WTC11 (cell line): ENCODE measurements around the gene UBE3C. TPM values are rescaled to one million over a fixed set of nuclear protein-coding genes. Genes with fewer than 3 reads are reported as not detected.
A peak's percentile ranks its signal among the peaks of the same experiment; 100 is the strongest.

Experiments used
- ATAC-seq: fragments of 200-7000 bp; cut with Tn5 transposase; 2 replicates; pipeline ENCODE4 v1.10.0; 2021; ENCODE audit warnings: mild to moderate bottlenecking, moderate library complexity
- CTCF ChIA-PET: fragments of 300-600 bp; sonication (Branson Sonifier 250); formaldehyde crosslinking; loops from one replicate; lab custom pipeline; 2021; ENCODE audit warnings: antibody characterized with exemption; lab: Charles Lee
- POLR2A ChIA-PET: fragments of 350-600 bp; sonication (Branson Sonifier 250); formaldehyde crosslinking; loops from one replicate; lab custom pipeline; 2021; ENCODE audit warnings: antibody characterized with exemption; lab: Charles Lee
- DNase-seq: peaks from one replicate; pipeline ENCODE4 v3.0.0; 2021; ENCODE audit warnings: low spot score
- H3K27ac Mint-ChIP-seq: 2 replicates; pipeline ENCODE4 v1.8.0; 2021; ENCODE audit warnings: mixed read lengths
- H3K27me3 Mint-ChIP-seq: 2 replicates; pipeline ENCODE4 v1.8.0; 2021; ENCODE audit warnings: low read depth, mild to moderate bottlenecking, moderate library complexity, mixed read lengths
- H3K36me3 Mint-ChIP-seq: 2 replicates; pipeline ENCODE4 v1.8.0; 2021; ENCODE audit warnings: mixed read lengths
- H3K4me1 Mint-ChIP-seq: 2 replicates; pipeline ENCODE4 v1.8.0; 2022; ENCODE audit warnings: mixed read lengths
- H3K4me3 Mint-ChIP-seq: 2 replicates; pipeline ENCODE4 v1.8.0; 2021; ENCODE audit warnings: mild to moderate bottlenecking, moderate library complexity, mixed read lengths
- H3K9me3 Mint-ChIP-seq: 2 replicates; pipeline ENCODE4 v1.8.0; 2021; ENCODE audit warnings: mixed read lengths
- CREB1 ChIP-seq: sonication (generic); formaldehyde crosslinking; IDR thresholded peaks from 2 replicates; pipeline ENCODE4 v1.8.0; 2023; ENCODE audit warnings: mild to moderate bottlenecking, missing genetic modification reagents
- ESRRA ChIP-seq: sonication (generic); formaldehyde crosslinking; IDR thresholded peaks from 2 replicates; pipeline ENCODE4 v1.8.1; 2022; ENCODE audit warnings: mild to moderate bottlenecking, missing genetic modification reagents, borderline replicate concordance
- FOXK1 ChIP-seq: sonication (generic); formaldehyde crosslinking; IDR thresholded peaks from 2 replicates; pipeline ENCODE4 v1.8.0; 2022; ENCODE audit warnings: mild to moderate bottlenecking, moderate library complexity, missing genetic modification reagents
- KAT7 ChIP-seq: sonication (generic); formaldehyde crosslinking; IDR thresholded peaks from 2 replicates; pipeline ENCODE4 v1.8.1; 2023; ENCODE audit warnings: missing genetic modification reagents, mild to moderate bottlenecking, borderline replicate concordance
- MXD4 ChIP-seq: fragments of 250-450 bp; sonication (Bioruptor Pico); IDR thresholded peaks from 2 replicates; pipeline ENCODE4 v1.8.0; 2021; ENCODE audit warnings: mild to moderate bottlenecking, moderate library complexity, borderline replicate concordance
- NFYB ChIP-seq: sonication (generic); formaldehyde crosslinking; conservative IDR thresholded peaks from 2 replicates; pipeline ENCODE4 v1.8.0; 2022; ENCODE audit warnings: low read depth, missing genetic modification reagents
- NR1H2 ChIP-seq: sonication (generic); formaldehyde crosslinking; IDR thresholded peaks from 2 replicates; pipeline ENCODE4 v1.9.0; 2021; ENCODE audit warnings: mild to moderate bottlenecking, moderate library complexity, missing genetic modification reagents
- NR3C1 ChIP-seq: sonication (generic); formaldehyde crosslinking; conservative IDR thresholded peaks from 2 replicates; pipeline ENCODE4 v1.8.1; 2023; ENCODE audit warnings: low read depth, mild to moderate bottlenecking, missing genetic modification reagents
- OVOL2 ChIP-seq: fragments of 250-450 bp; sonication (Bioruptor Pico); IDR thresholded peaks from 2 replicates; pipeline ENCODE4 v1.9.0; 2021; ENCODE audit warnings: mild to moderate bottlenecking, borderline replicate concordance
- RORB ChIP-seq: fragments of 250-450 bp; sonication (Bioruptor Pico); IDR thresholded peaks from 2 replicates; pipeline ENCODE4 v1.9.0; 2021; ENCODE audit warnings: mild to moderate bottlenecking
- SP1 ChIP-seq: sonication (generic); formaldehyde crosslinking; conservative IDR thresholded peaks from 2 replicates; pipeline ENCODE4 v1.8.1; 2022; ENCODE audit warnings: missing genetic modification reagents
- TCF7 ChIP-seq: sonication (generic); formaldehyde crosslinking; IDR thresholded peaks from 2 replicates; pipeline ENCODE4 v1.8.0; 2022; ENCODE audit warnings: mild to moderate bottlenecking, low read depth, missing genetic modification reagents, moderate library complexity
- ZNF219 ChIP-seq: sonication (generic); formaldehyde crosslinking; IDR thresholded peaks from 2 replicates; pipeline ENCODE4 v1.8.0; 2023; ENCODE audit warnings: missing genetic modification reagents, mild to moderate bottlenecking, borderline replicate concordance
- ZNF263 ChIP-seq: sonication (generic); formaldehyde crosslinking; IDR thresholded peaks from 2 replicates; pipeline ENCODE4 v1.8.1; 2022; ENCODE audit warnings: low read depth, mild to moderate bottlenecking, moderate library complexity, missing genetic modification reagents
- total RNA-seq: library from RNA; stranded (reverse); gene quantifications from 3 replicates; pipeline ENCODE4 v1.2.3, GENCODE V29; 2021
- TF ChIP-seq, protein P1 (sequence below): sonication (generic); formaldehyde crosslinking; IDR thresholded peaks from 2 replicates; pipeline ENCODE4 v1.8.1; 2023; ENCODE audit warnings: mild to moderate bottlenecking, missing genetic modification reagents, moderate library complexity
- TF ChIP-seq, protein P2 (sequence below): sonication (generic); formaldehyde crosslinking; IDR thresholded peaks from 2 replicates; pipeline ENCODE4 v1.8.1; 2023; ENCODE audit warnings: mild to moderate bottlenecking, missing genetic modification reagents
- TF ChIP-seq, protein P3 (sequence below): sonication (generic); formaldehyde crosslinking; IDR thresholded peaks from 2 replicates; pipeline ENCODE4 v1.8.1; 2023; ENCODE audit warnings: mild to moderate bottlenecking, missing genetic modification reagents, moderate library complexity
- TF ChIP-seq, protein P4 (sequence below): sonication (generic); formaldehyde crosslinking; IDR thresholded peaks from 2 replicates; pipeline ENCODE4 v1.8.0; 2022; ENCODE audit warnings: mild to moderate bottlenecking, missing genetic modification reagents
- TF ChIP-seq, protein P5 (sequence below): fragments of 250-450 bp; sonication (Bioruptor Pico); IDR thresholded peaks from 2 replicates; pipeline ENCODE4 v1.9.0; 2021; ENCODE audit warnings: moderate library complexity, mild to moderate bottlenecking, inconsistent platforms, borderline replicate concordance
- TF ChIP-seq, protein P6 (sequence below): sonication (generic); formaldehyde crosslinking; IDR thresholded peaks from 2 replicates; pipeline ENCODE4 v1.8.1; 2022; ENCODE audit warnings: mild to moderate bottlenecking, missing genetic modification reagents, moderate library complexity, borderline replicate concordance
- TF ChIP-seq, protein P7 (sequence below): fragments of 250-450 bp; sonication (Bioruptor Pico); IDR thresholded peaks from 2 replicates; pipeline ENCODE4 v1.9.0; 2021; ENCODE audit warnings: mild to moderate bottlenecking

Gene UBE3C
- total RNA-seq, 1 experiment from 2014 or later: 59.7 TPM

DNA sequence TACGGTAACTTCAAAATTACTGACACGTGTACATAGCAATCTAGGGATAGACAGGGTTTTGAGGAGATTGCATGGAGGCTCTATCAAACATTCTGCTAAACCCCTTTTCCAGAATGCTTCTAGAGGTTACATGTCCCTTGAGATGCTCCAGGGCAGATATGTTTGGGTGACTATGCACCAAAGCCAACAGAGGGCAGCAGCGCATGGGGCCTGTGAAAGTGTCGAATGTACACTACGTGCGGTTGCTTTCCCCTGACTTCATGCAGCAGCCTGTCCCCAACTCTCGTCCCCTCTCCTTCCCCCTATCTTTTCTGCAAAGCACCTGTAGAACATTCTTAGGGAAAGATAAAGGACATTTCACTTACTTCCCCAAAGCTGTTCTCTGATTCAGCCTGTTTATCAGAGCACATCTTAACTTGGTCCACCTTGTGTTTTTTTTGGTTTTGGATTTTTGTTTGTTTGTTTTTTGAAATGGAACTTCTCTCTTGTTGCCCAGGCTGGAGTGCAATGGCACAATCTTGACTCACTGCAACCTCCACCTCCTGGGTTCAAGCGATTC is 90.2 kb downstream of the UBE3C start:
- Mint-ChIP-seq H3K4me3 (no peak overlapping the region), H3K27ac (no peak overlapping the region), H3K9me3 (no peaks in the 10 kb centered on the region), H3K27me3 (no peaks in the 10 kb centered on the region), H3K4me1 (no peaks in the 10 kb centered on the region), H3K36me3 (peaks cover 48% of the 10 kb centered on the region)
- CTCF ChIA-PET: interaction anchor here (3.2 kb wide), 1 partner anchor 44 kb away, joined by 10 read pairs; no protein-coding TSS in a partner anchor
- TF ChIP-seq CREB1 (no peak), RORB (CRISPR knock-in tag) (no peak), ESRRA (CRISPR knock-in tag) (no peak), TCF7 (CRISPR knock-in tag) (no peak), MXD4 (CRISPR knock-in tag) (no peak), NFYB (no peak), FOXK1 (no peak)
- TF ChIP-seq, protein P1, sequence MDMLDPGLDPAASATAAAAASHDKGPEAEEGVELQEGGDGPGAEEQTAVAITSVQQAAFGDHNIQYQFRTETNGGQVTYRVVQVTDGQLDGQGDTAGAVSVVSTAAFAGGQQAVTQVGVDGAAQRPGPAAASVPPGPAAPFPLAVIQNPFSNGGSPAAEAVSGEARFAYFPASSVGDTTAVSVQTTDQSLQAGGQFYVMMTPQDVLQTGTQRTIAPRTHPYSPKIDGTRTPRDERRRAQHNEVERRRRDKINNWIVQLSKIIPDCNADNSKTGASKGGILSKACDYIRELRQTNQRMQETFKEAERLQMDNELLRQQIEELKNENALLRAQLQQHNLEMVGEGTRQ (CRISPR knock-in tag): no peak
- TF ChIP-seq, protein P2, sequence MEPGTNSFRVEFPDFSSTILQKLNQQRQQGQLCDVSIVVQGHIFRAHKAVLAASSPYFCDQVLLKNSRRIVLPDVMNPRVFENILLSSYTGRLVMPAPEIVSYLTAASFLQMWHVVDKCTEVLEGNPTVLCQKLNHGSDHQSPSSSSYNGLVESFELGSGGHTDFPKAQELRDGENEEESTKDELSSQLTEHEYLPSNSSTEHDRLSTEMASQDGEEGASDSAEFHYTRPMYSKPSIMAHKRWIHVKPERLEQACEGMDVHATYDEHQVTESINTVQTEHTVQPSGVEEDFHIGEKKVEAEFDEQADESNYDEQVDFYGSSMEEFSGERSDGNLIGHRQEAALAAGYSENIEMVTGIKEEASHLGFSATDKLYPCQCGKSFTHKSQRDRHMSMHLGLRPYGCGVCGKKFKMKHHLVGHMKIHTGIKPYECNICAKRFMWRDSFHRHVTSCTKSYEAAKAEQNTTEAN: no peak
- TF ChIP-seq, protein P3, sequence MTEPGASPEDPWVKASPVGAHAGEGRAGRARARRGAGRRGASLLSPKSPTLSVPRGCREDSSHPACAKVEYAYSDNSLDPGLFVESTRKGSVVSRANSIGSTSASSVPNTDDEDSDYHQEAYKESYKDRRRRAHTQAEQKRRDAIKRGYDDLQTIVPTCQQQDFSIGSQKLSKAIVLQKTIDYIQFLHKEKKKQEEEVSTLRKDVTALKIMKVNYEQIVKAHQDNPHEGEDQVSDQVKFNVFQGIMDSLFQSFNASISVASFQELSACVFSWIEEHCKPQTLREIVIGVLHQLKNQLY (CRISPR knock-in tag): no peak
- TF ChIP-seq, protein P4, sequence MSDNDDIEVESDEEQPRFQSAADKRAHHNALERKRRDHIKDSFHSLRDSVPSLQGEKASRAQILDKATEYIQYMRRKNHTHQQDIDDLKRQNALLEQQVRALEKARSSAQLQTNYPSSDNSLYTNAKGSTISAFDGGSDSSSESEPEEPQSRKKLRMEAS: no peak
- TF ChIP-seq, protein P5, sequence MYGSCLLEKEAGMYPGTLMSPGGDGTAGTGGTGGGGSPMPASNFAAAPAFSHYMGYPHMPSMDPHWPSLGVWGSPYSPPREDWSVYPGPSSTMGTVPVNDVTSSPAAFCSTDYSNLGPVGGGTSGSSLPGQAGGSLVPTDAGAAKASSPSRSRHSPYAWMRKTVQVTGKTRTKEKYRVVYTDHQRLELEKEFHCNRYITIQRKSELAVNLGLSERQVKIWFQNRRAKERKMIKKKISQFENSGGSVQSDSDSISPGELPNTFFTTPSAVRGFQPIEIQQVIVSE (CRISPR knock-in tag): no peak
- POLR2A ChIA-PET: no interaction called here
- peak; percentile 66 for DNase-seq
- ATAC-seq: peak; percentile 90

DNA sequence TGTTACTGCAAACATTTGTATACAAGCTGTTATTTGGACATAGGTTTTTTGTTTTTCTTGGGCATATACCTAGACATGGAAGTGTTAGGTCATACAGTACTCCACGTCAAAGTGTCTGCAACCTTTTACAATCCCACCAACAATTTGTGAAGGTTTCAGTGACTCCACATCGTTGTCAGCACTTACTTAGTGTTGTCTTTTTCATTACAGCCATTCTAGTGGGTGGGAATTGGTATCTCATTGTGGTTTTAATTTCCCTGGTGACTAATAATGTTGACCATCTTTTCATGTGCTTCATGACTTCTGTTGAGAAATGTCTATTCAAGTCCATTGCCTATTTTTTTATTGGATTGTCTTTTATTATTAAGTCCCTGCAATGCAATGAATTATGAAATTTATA is 95.0 kb downstream of the UBE3C start:
- TF ChIP-seq KAT7 (no peak), NR1H2 (no peak), ZNF219 (no peak), OVOL2 (no peak), SP1 (no peak), NR3C1 (CRISPR knock-in tag) (no peak), RORB (CRISPR knock-in tag) (no peak), ZNF263 (no peak)
- TF ChIP-seq, protein P6, sequence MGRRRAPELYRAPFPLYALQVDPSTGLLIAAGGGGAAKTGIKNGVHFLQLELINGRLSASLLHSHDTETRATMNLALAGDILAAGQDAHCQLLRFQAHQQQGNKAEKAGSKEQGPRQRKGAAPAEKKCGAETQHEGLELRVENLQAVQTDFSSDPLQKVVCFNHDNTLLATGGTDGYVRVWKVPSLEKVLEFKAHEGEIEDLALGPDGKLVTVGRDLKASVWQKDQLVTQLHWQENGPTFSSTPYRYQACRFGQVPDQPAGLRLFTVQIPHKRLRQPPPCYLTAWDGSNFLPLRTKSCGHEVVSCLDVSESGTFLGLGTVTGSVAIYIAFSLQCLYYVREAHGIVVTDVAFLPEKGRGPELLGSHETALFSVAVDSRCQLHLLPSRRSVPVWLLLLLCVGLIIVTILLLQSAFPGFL: no peak
- TF ChIP-seq, protein P7, sequence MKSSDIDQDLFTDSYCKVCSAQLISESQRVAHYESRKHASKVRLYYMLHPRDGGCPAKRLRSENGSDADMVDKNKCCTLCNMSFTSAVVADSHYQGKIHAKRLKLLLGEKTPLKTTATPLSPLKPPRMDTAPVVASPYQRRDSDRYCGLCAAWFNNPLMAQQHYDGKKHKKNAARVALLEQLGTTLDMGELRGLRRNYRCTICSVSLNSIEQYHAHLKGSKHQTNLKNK (CRISPR knock-in tag): no peak
- TF ChIP-seq, protein P5 (CRISPR knock-in tag): no peak
- Mint-ChIP-seq H3K27me3 (no peaks in the 10 kb centered on the region), H3K9me3 (peaks cover 6% of the 10 kb centered on the region), H3K36me3 (peaks cover 61% of the 10 kb centered on the region), H3K27ac (no peak overlapping the region), H3K4me3 (no peak overlapping the region), H3K4me1 (peaks cover 2% of the 10 kb centered on the region; the same call in 1 of the 2 replicates)
- ATAC-seq (no peak), DNase-seq (no peak)
- CTCF ChIA-PET: no interaction called here
- POLR2A ChIA-PET: interaction anchor here (0.6 kb wide), 1 partner anchor 67 kb away, joined by 5 read pairs; no protein-coding TSS in a partner anchor
